Fibroblast of lung (primary cell): ENCODE measurements around the gene CHST12. TPM values are rescaled to one million over a fixed set of nuclear protein-coding genes. Genes with fewer than 3 reads are reported as not detected.

ENCODE experiments used
- DNase-seq, 2 donors: peaks; one replicate each; pipeline versions ENCODE4 v3.0.0 to v3.0.0-alpha.2; 2010; ENCODE audit warnings: low read depth in 2 of 2
- H2AFZ ChIP-seq: 2 replicates; pipeline ENCODE4 v1.5.1; 2012; ENCODE audit warnings: low read length, control low read depth, inconsistent platforms
- H3K27ac ChIP-seq: 2 replicates; pipeline ENCODE4 v1.5.1; 2011; ENCODE audit warnings: low read length, control low read depth; ENCODE audit not compliant: insufficient read depth
- H3K27me3 ChIP-seq: 2 replicates; pipeline ENCODE4 v1.5.1; 2011; ENCODE audit warnings: mild to moderate bottlenecking, low read length; ENCODE audit not compliant: control insufficient read depth, insufficient read depth
- H3K36me3 ChIP-seq: 2 replicates; pipeline ENCODE4 v1.5.1; 2011; ENCODE audit warnings: low read length; ENCODE audit not compliant: control insufficient read depth, insufficient read depth
- H3K4me1 ChIP-seq: 2 replicates; pipeline ENCODE4 v1.5.1; 2011; ENCODE audit warnings: low read length; ENCODE audit not compliant: control insufficient read depth, insufficient read depth; ENCODE audit errors: extremely low read depth
- H3K4me2 ChIP-seq: 2 replicates; pipeline ENCODE4 v1.5.1; 2011; ENCODE audit warnings: low read length, control low read depth; ENCODE audit not compliant: insufficient read depth; ENCODE audit errors: extremely low read depth
- H3K4me3 ChIP-seq, 4 experiments: fragments of 200-600 bp in 1 of 4; sonication (generic) in 1 of 4; replicated peaks in 1 of 4; 2 replicates each; pipeline ENCODE4 v1.5.1; 2011 to 2016; ENCODE audit warnings: low read length in 4 of 4, low read depth in 3 of 4, mild to moderate bottlenecking in 3 of 4, control low read depth in 2 of 4, inconsistent platforms in 1 of 4, mixed read lengths in 1 of 4; ENCODE audit not compliant: insufficient read depth in 1 of 4; ENCODE audit errors: control extremely low read depth in 1 of 4
- H3K79me2 ChIP-seq: 2 replicates; pipeline ENCODE4 v1.5.1; 2012; ENCODE audit warnings: mild to moderate bottlenecking, low read length, inconsistent platforms; ENCODE audit not compliant: control insufficient read depth, insufficient read depth
- H3K9ac ChIP-seq: 2 replicates; pipeline ENCODE4 v1.5.1; 2011; ENCODE audit warnings: mild to moderate bottlenecking, low read length, control low read depth; ENCODE audit not compliant: insufficient read depth
- H3K9me3 ChIP-seq: 2 replicates; pipeline ENCODE4 v1.5.1; 2012; ENCODE audit warnings: low read depth, low read length; ENCODE audit not compliant: control insufficient read depth, insufficient read depth
- H4K20me1 ChIP-seq: 2 replicates; pipeline ENCODE4 v1.5.1; 2011; ENCODE audit warnings: low read length; ENCODE audit not compliant: control insufficient read depth, insufficient read depth; ENCODE audit errors: extremely low read depth
- CTCF ChIP-seq, 2 donors: IDR thresholded peaks in 1 of 2; conservative IDR thresholded peaks in 1 of 2; 1 replicate in 1 of 2; 2 replicates in 1 of 2; pipeline ENCODE4 v1.5.1; 2011 to 2012; ENCODE audit warnings: low read length in 2 of 2, control low read depth in 1 of 2, inconsistent platforms in 1 of 2, low read depth in 1 of 2, mild to moderate bottlenecking in 1 of 2
- EZH2 ChIP-seq: IDR thresholded peaks from 2 replicates; pipeline ENCODE4 v1.5.1; 2012; ENCODE audit warnings: low read length, control low read depth, mild to moderate bottlenecking; ENCODE audit errors: missing control alignments
- polyA plus RNA-seq, 2 donors: library from polyadenylated mRNA; depleted of rRNA in 1 of 2; stranded (reverse) in 1 of 2; unstranded in 1 of 2; fragments of >200 nt; gene quantifications; 2 replicates each; pipeline ENCODE4 v1.2.1, GENCODE V29; 2011 to 2012; ENCODE audit warnings: missing spikeins in 1 of 2
- total RNA-seq: library from RNA; depleted of rRNA; stranded (reverse); fragments of >200 nt; gene quantifications from 2 replicates; pipeline ENCODE4 v1.2.1, GENCODE V29; 2014

Gene CHST12
- total and polyA plus RNA-seq, 2 donors (not counting 1 experiment from before 2014, with no cell fraction given), result 3.5 to 9.5 TPM

GRCh38 chr7:2438775-2439174, 35.4 kb downstream of the CHST12 start:
- H3K36me3 ChIP-seq, result peaks cover 1% of the 10 kb centered on the region
- H4K20me1 ChIP-seq, result no peaks in the 10 kb centered on the region
- H3K27ac ChIP-seq, result no peak overlapping the region
- no peaks in the 10 kb centered on the region for H3K9me3 ChIP-seq
- no peak overlapping the region for H3K4me3 ChIP-seq
- H3K27me3 ChIP-seq, result no peaks in the 10 kb centered on the region
- TF ChIP-seq CTCF (conservative IDR thresholded peaks at IDR 0.05 in 1 of 2, IDR thresholded peaks at IDR 0.05 in 1 of 2; ENCODE audit: low read depth in 1 of 2, low read length in 2 of 2) (no peak), EZH2 (no peak)
- no peak for DNase-seq
- H3K4me1 ChIP-seq, result no peaks in the 10 kb centered on the region
- H2AFZ ChIP-seq, result no peak overlapping the region
- no peak overlapping the region for H3K4me2 ChIP-seq
- no peaks in the 10 kb centered on the region for H3K79me2 ChIP-seq
- no peak overlapping the region for H3K9ac ChIP-seq

- Histone ChIP-seq H3K36me3 (no peaks in the 10 kb centered on the region), H3K27me3 (no peaks in the 10 kb centered on the region), H4K20me1 (no peaks in the 10 kb centered on the region), H3K4me1 (no peaks in the 10 kb centered on the region), H3K27ac (no peak overlapping the region), H2AFZ (no peak overlapping the region), H3K9me3 (no peaks in the 10 kb centered on the region), H3K4me2 (no peak overlapping the region), H3K4me3 (no peak overlapping the region), H3K79me2 (no peaks in the 10 kb centered on the region), H3K9ac (no peak overlapping the region)
- TF ChIP-seq CTCF (conservative IDR thresholded peaks at IDR 0.05 in 1 of 2, IDR thresholded peaks at IDR 0.05 in 1 of 2; ENCODE audit: low read depth in 1 of 2, low read length in 2 of 2) (no peak), EZH2 (no peak)
- DNase-seq, result no peak
Observed at GRCh38 chr7:2440608-2441245, 37.3 kb downstream of the CHST12 start.

GRCh38 chr7:2441430-2442058, 38.1 kb downstream of the CHST12 start:
- H3K27me3 ChIP-seq, result no peaks in the 10 kb centered on the region
- no peaks in the 10 kb centered on the region for H3K4me1 ChIP-seq
- no peak overlapping the region for H3K27ac ChIP-seq
- no peak overlapping the region for H3K4me3 ChIP-seq
- no peak for DNase-seq
- H4K20me1 ChIP-seq, result no peaks in the 10 kb centered on the region
- H3K4me2 ChIP-seq, result no peak overlapping the region
- H3K9ac ChIP-seq, result no peak overlapping the region
- no peak overlapping the region for H2AFZ ChIP-seq
- no peak for TF ChIP-seq CTCF (conservative IDR thresholded peaks at IDR 0.05 in 1 of 2, IDR thresholded peaks at IDR 0.05 in 1 of 2; ENCODE audit: low read depth in 1 of 2, low read length in 2 of 2)
- TF ChIP-seq EZH2, result no peak
- no peaks in the 10 kb centered on the region for H3K79me2 ChIP-seq
- H3K36me3 ChIP-seq, result no peaks in the 10 kb centered on the region
- H3K9me3 ChIP-seq, result no peaks in the 10 kb centered on the region
